ENCODE results near the gene FABP1.

The FABP1 gene

DNA sequence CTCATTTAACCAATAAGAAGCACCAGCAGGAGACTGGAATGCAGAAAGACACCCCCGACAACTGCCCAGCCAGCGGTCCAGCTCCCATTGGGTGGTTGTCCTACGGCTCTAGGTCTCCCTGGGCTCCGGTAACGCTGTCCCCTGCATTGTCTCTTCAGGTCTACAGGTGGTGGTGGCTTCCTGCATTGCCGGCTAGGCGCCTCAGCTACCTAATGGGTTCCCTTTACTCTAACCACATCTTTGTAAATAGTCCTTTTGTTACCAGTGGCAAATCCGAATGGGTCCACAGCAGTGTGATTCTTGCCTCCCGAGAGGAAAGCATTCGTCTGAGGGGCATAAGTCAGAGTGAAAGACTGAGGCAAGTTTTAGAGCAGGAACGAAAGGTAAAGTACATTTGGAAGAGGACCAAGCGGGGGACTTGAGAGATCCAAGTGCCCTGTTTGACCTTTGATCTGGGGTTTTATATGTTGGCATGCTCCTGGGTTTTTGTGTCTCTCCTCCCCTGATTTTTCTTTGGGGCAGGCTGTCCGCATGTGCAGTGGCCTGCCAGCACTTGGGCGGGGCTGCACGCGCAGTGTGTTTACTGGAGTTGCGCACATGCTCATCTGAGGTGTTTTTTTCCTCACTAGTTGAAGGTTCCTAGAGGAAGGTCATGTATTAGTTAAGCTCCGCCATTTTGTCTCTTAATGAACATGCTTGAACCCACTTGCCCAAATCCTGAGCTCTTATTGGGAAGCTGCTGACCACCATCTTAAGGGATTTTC, 11.0 kb downstream of the FABP1 start:
- Histone ChIP-seq H3K36me3 (ENCODE audit: control insufficient read depth, insufficient read depth, low read length) (no peaks in the 10 kb centered on the region), H3K27me3 (replicated peaks; ENCODE audit: control insufficient read depth, insufficient read depth, low read length) (no peaks in the 10 kb centered on the region; the same call in 1 of the 2 replicates), H3K4me3 (replicated peaks; ENCODE audit: low read depth, low read length) (no peak overlapping the region)
- DNase-seq (ENCODE audit: extremely low read depth, insufficient read length): no peak
- TF ChIP-seq, protein P1, sequence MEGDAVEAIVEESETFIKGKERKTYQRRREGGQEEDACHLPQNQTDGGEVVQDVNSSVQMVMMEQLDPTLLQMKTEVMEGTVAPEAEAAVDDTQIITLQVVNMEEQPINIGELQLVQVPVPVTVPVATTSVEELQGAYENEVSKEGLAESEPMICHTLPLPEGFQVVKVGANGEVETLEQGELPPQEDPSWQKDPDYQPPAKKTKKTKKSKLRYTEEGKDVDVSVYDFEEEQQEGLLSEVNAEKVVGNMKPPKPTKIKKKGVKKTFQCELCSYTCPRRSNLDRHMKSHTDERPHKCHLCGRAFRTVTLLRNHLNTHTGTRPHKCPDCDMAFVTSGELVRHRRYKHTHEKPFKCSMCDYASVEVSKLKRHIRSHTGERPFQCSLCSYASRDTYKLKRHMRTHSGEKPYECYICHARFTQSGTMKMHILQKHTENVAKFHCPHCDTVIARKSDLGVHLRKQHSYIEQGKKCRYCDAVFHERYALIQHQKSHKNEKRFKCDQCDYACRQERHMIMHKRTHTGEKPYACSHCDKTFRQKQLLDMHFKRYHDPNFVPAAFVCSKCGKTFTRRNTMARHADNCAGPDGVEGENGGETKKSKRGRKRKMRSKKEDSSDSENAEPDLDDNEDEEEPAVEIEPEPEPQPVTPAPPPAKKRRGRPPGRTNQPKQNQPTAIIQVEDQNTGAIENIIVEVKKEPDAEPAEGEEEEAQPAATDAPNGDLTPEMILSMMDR (IDR thresholded peaks at IDR 0.05; ENCODE audit: insufficient read depth, low read length, poor library complexity, severe bottlenecking): no peak

DNA sequence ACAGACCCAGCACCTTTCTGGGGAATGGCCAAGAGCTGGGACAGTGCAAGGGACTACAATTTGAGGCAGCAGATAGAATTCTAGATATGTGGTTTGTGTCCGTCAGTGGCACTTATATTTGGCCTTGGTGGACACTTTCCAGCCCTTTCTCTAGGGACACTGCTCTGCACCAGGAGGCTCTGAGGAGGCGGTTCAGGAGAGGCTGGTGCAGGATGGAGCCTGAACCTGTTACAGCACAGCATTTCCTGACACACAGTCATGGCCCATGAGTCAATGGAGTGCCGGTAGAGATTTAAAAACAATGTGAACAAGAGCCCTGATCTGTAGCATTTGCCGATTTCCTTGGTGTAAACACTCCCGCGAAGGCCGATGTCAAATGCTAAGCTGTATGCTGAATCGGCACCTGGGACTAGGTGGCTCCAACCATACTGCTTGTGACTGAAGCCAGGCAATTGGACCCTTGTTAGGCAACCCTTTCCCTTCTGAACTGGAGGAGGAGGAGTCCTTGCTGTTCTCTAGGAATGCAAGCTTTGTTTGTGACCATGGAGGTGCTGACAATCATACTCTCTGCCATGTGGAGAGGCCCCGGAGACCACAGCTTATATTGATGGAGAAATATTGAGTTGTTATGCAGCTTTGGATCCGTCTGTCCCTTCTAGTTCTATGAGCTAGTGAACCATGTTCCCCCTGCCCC, 11.9 kb downstream of the FABP1 start:
- no peaks in the 10 kb centered on the region; the same call in 1 of the 2 replicates for H3K27me3 ChIP-seq (replicated peaks; ENCODE audit: control insufficient read depth, insufficient read depth, low read length)
- TF ChIP-seq, protein P1 (IDR thresholded peaks at IDR 0.05; ENCODE audit: insufficient read depth, low read length, poor library complexity, severe bottlenecking): no peak
- no peak overlapping the region for H3K4me3 ChIP-seq (replicated peaks; ENCODE audit: low read depth, low read length)
- DNase-seq (ENCODE audit: extremely low read depth, insufficient read length): no peak
- no peaks in the 10 kb centered on the region for H3K36me3 ChIP-seq (ENCODE audit: control insufficient read depth, insufficient read depth, low read length)

DNA sequence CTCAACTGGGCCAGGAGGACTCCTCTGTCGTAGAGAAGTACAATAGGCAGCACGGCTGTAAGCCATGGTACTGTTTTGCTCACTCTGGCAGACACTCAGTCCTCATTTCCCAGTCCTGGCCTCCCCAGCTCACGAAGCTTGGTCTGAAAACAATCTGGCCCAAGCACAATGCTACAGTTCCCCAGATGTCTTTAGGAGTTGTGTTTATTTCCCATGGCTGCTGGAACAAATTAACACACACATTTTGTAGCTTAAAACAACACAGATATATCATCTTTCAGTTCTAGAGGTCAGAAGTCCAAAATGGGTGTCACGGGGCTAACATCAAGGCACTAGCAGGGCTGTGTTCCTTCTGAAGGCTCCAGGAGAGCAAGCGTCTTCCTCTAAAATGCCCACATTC, 13.0 kb downstream of the FABP1 start:
- H3K36me3 ChIP-seq (ENCODE audit: control insufficient read depth, insufficient read depth, low read length): no peaks in the 10 kb centered on the region
- TF ChIP-seq, protein P1 (IDR thresholded peaks at IDR 0.05; ENCODE audit: insufficient read depth, low read length, poor library complexity, severe bottlenecking): no peak
- no peak for DNase-seq (ENCODE audit: extremely low read depth, insufficient read length)
- H3K4me3 ChIP-seq (replicated peaks; ENCODE audit: low read depth, low read length): no peak overlapping the region
- no peaks in the 10 kb centered on the region; the same call in none of the 2 replicates for H3K27me3 ChIP-seq (replicated peaks; ENCODE audit: control insufficient read depth, insufficient read depth, low read length)

DNA sequence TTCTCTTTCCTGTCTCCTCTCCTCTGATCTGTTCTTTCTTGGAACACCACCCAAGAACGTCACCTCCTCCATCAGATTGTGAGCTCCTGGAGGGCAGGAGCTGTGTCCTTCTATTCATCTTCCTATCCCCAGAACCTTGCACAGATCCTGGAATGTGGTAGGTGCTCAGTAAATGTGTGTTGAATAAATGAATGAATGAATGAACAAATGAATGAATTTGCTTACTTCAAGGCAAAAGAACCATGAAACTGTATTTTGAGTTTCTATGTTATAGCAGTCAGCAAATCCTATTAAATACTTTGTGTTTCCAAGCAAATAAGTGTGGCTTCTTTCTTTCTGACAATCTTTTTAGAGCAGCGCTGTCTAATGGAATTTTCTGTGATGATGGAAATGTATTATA, 14.8 kb downstream of the FABP1 start:
- DNase-seq (ENCODE audit: extremely low read depth, insufficient read length): no peak
- TF ChIP-seq, protein P1 (IDR thresholded peaks at IDR 0.05; ENCODE audit: insufficient read depth, low read length, poor library complexity, severe bottlenecking): no peak
- Histone ChIP-seq H3K36me3 (ENCODE audit: control insufficient read depth, insufficient read depth, low read length) (no peaks in the 10 kb centered on the region), H3K27me3 (replicated peaks; ENCODE audit: control insufficient read depth, insufficient read depth, low read length) (no peaks in the 10 kb centered on the region; the same call in none of the 2 replicates), H3K4me3 (replicated peaks; ENCODE audit: low read depth, low read length) (no peak overlapping the region)

DNA sequence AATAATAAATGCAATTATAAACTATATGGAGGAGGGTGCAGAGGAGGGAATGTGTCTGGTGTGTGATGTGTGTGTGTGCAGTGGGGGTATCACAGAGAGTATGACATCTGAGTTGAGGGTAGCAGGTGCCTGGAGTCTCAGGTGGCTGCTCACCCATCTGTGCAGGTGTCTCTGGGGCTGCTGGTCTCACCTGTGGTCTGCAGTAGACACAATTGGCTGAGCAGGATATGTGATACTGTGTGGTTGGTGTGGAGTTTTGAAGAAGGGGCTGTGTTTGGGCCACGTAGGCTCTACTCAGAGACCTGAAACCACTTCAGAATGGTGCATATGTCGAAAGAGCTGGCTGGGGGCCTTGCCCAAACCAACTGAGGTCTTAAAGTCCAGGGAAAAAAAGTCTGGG, 17.0 kb downstream of the FABP1 start:
- H3K36me3 ChIP-seq (ENCODE audit: control insufficient read depth, insufficient read depth, low read length): no peaks in the 10 kb centered on the region
- H3K27me3 ChIP-seq (replicated peaks; ENCODE audit: control insufficient read depth, insufficient read depth, low read length): no peaks in the 10 kb centered on the region; the same call in none of the 2 replicates
- DNase-seq (ENCODE audit: extremely low read depth, insufficient read length): no peak

More for the DNA sequence above, 17.0 kb downstream of the FABP1 start:
- H3K4me3 ChIP-seq (replicated peaks; ENCODE audit: low read depth, low read length): no peak overlapping the region
- TF ChIP-seq, protein P1 (IDR thresholded peaks at IDR 0.05; ENCODE audit: insufficient read depth, low read length, poor library complexity, severe bottlenecking): no peak
